ENCODE results near the gene USP32.

The USP32 gene

GRCh38 chr17:60322056-60322387 is 69.9 kb downstream of the USP32 start:
- no peak overlapping the region for H3K4me2 ChIP-seq (ENCODE audit: low read depth, low read length, poor library complexity, severe bottlenecking)

GRCh38 chr17:60321336-60322055 is 70.4 kb downstream of the USP32 start:
- H3K4me2 ChIP-seq (ENCODE audit: low read depth, low read length, poor library complexity, severe bottlenecking), result no peak overlapping the region
- peaks cover 16% of the 10 kb centered on the region for H4K20me1 ChIP-seq (ENCODE audit: insufficient read depth, low read length, poor library complexity, severe bottlenecking)
- H3K9me2 ChIP-seq (replicated peaks; ENCODE audit: low read depth, low read length), result no peaks in the 10 kb centered on the region
- TF ChIP-seq EZH2phosphoT487 (IDR thresholded peaks at IDR 0.05; ENCODE audit: borderline replicate concordance), result no peak
- no peak for TF ChIP-seq CTCF (conservative IDR thresholded peaks at IDR 0.05; ENCODE audit: low read length)
- no peak overlapping the region for H3K9ac ChIP-seq (ENCODE audit: low read depth, low read length, poor library complexity, severe bottlenecking)
- H3K36me3 ChIP-seq (ENCODE audit: insufficient read depth, low read length), result peaks cover 3% of the 10 kb centered on the region; the same call in 1 of the 2 replicates
- peaks cover 59% of the 10 kb centered on the region for H3K79me2 ChIP-seq (ENCODE audit: insufficient read depth, low read length)
- H3K4me1 ChIP-seq (ENCODE audit: insufficient read depth, low read length, poor library complexity, severe bottlenecking), result no peaks in the 10 kb centered on the region
- H3F3A ChIP-seq (ENCODE audit: low read depth), result no peaks in the 10 kb centered on the region
- H3K9me3 ChIP-seq (ENCODE audit: insufficient read depth, low read depth, low read length), result no peaks in the 10 kb centered on the region
- no peaks in the 10 kb centered on the region for H3K27me3 ChIP-seq (ENCODE audit: insufficient read depth, low read length, poor library complexity, severe bottlenecking)
- no peak overlapping the region for H3K4me3 ChIP-seq (ENCODE audit: low read length, poor library complexity, severe bottlenecking)
- H2AFZ ChIP-seq (ENCODE audit: low read length), result no peak overlapping the region

More at GRCh38 chr17:60322056-60322387, 69.9 kb downstream of the USP32 start:
- TF ChIP-seq EZH2phosphoT487 (IDR thresholded peaks at IDR 0.05; ENCODE audit: borderline replicate concordance), result no peak
- TF ChIP-seq CTCF (conservative IDR thresholded peaks at IDR 0.05; ENCODE audit: low read length), result no peak
- Histone ChIP-seq H3K4me1 (ENCODE audit: insufficient read depth, low read length, poor library complexity, severe bottlenecking) (no peaks in the 10 kb centered on the region), H3K4me3 (ENCODE audit: low read length, poor library complexity, severe bottlenecking) (no peak overlapping the region), H3K9ac (ENCODE audit: low read depth, low read length, poor library complexity, severe bottlenecking) (no peak overlapping the region), H3K36me3 (ENCODE audit: insufficient read depth, low read length) (peaks cover 3% of the 10 kb centered on the region; the same call in 1 of the 2 replicates), H3K27me3 (ENCODE audit: insufficient read depth, low read length, poor library complexity, severe bottlenecking) (no peaks in the 10 kb centered on the region), H3K9me3 (ENCODE audit: insufficient read depth, low read depth, low read length) (no peaks in the 10 kb centered on the region), H3K79me2 (ENCODE audit: insufficient read depth, low read length) (peaks cover 59% of the 10 kb centered on the region), H3F3A (ENCODE audit: low read depth) (no peaks in the 10 kb centered on the region), H4K20me1 (ENCODE audit: insufficient read depth, low read length, poor library complexity, severe bottlenecking) (peaks cover 16% of the 10 kb centered on the region), H2AFZ (ENCODE audit: low read length) (no peak overlapping the region), H3K9me2 (replicated peaks; ENCODE audit: low read depth, low read length) (no peaks in the 10 kb centered on the region)

DNA sequence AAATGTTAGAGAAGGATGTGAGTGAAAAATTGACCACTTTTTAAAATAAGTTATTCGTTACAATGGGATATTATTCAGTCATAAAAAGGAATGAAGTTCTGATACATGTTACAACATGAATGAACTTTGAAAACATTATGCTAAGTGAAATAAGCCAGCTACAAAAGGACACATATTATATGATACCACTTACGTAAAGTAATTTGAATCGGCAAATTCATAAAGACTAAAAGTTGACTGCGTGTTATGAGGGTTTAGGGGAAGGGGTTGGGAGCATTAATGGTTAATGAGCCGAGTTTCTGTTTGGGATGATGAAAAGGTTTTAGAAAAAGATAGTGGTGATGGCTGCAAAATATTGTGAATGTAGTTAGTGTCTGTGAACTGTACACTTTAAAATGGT is 73.1 kb downstream of the USP32 start:
- Histone ChIP-seq H2AFZ (ENCODE audit: low read length) (no peak overlapping the region), H3K79me2 (ENCODE audit: insufficient read depth, low read length) (peaks cover 76% of the 10 kb centered on the region), H3K4me1 (ENCODE audit: insufficient read depth, low read length, poor library complexity, severe bottlenecking) (no peaks in the 10 kb centered on the region), H3K4me2 (ENCODE audit: low read depth, low read length, poor library complexity, severe bottlenecking) (no peak overlapping the region), H3K9me2 (replicated peaks; ENCODE audit: low read depth, low read length) (no peaks in the 10 kb centered on the region), H3K9ac (ENCODE audit: low read depth, low read length, poor library complexity, severe bottlenecking) (no peak overlapping the region), H3F3A (ENCODE audit: low read depth) (no peaks in the 10 kb centered on the region), H3K4me3 (ENCODE audit: low read length, poor library complexity, severe bottlenecking) (no peak overlapping the region), H3K9me3 (ENCODE audit: insufficient read depth, low read depth, low read length) (no peaks in the 10 kb centered on the region), H4K20me1 (ENCODE audit: insufficient read depth, low read length, poor library complexity, severe bottlenecking) (peaks cover 22% of the 10 kb centered on the region), H3K36me3 (ENCODE audit: insufficient read depth, low read length) (no peaks in the 10 kb centered on the region; the same call in 1 of the 2 replicates), H3K27me3 (ENCODE audit: insufficient read depth, low read length, poor library complexity, severe bottlenecking) (no peaks in the 10 kb centered on the region)
- no peak for TF ChIP-seq EZH2phosphoT487 (IDR thresholded peaks at IDR 0.05; ENCODE audit: borderline replicate concordance)
- TF ChIP-seq CTCF (conservative IDR thresholded peaks at IDR 0.05; ENCODE audit: low read length), result no peak

Measured in Loucy (cell line).